ENCODE measurements around the gene C2CD4B.

C2CD4B gene

GRCh38 chr15:62165104-62165792 lies at the start of gene C2CD4B:
TSS of gene C2CD4B (minus strand) at chr15:62165285. CDS start at chr15:62164984, 301 bp downstream.
- DNase-seq = peak; percentile 20

GRCh38 chr15:62212741-62213140 lies 47.7 kb upstream of the C2CD4B start:
- no peak for DNase-seq

- no peak for DNase-seq
These were observed 46.3 kb upstream of the C2CD4B start for GRCh38 chr15:62211348-62211747.

GRCh38 chr15:62209821-62210220 lies 44.7 kb upstream of the C2CD4B start:
- DNase-seq = no peak

GRCh38 chr15:62209322-62209721 lies 44.2 kb upstream of the C2CD4B start:
- no peak for DNase-seq

GRCh38 chr15:62208884-62209283 lies 43.8 kb upstream of the C2CD4B start:
- no peak for DNase-seq

GRCh38 chr15:62208367-62208766 lies 43.3 kb upstream of the C2CD4B start:
- no peak for DNase-seq

GRCh38 chr15:62190675-62191074 lies 25.6 kb upstream of the C2CD4B start:
- DNase-seq = no peak

- no peak for DNase-seq
These were observed 25.2 kb upstream of the C2CD4B start for GRCh38 chr15:62190274-62190673.

GRCh38 chr15:62188744-62189143 lies 23.7 kb upstream of the C2CD4B start:
- DNase-seq = no peak

GRCh38 chr15:62187910-62188309 lies 22.8 kb upstream of the C2CD4B start:
- no peak for DNase-seq

GRCh38 chr15:62187425-62187824 lies 22.3 kb upstream of the C2CD4B start:
- DNase-seq = no peak

- no peak for DNase-seq
These were observed 21.5 kb upstream of the C2CD4B start for GRCh38 chr15:62186578-62186977.

GRCh38 chr15:62183130-62183529 lies 18.0 kb upstream of the C2CD4B start:
- no peak for DNase-seq

GRCh38 chr15:62173215-62173614 lies 8.1 kb upstream of the C2CD4B start:
- no peak for DNase-seq

- no peak for DNase-seq
These were observed 6.8 kb upstream of the C2CD4B start for GRCh38 chr15:62171882-62172281.

- no peak for DNase-seq
These were observed 799 bp upstream of the C2CD4B start for GRCh38 chr15:62165793-62166375.

GRCh38 chr15:62164396-62165103 lies 535 bp downstream of the C2CD4B start:
- DNase-seq = no peak

- DNase-seq = no peak
These were observed 1.1 kb downstream of the C2CD4B start for GRCh38 chr15:62164014-62164395.

- no peak for DNase-seq
These were observed 1.6 kb downstream of the C2CD4B start for GRCh38 chr15:62163397-62164013.

GRCh38 chr15:62153228-62153627 lies 11.9 kb downstream of the C2CD4B start:
- DNase-seq = peak; percentile 61

GRCh38 chr15:62150445-62150844 lies 14.6 kb downstream of the C2CD4B start:
- DNase-seq = no peak

GRCh38 chr15:62149729-62150128 lies 15.4 kb downstream of the C2CD4B start:
- DNase-seq = no peak

- no peak for DNase-seq
These were observed 17.5 kb downstream of the C2CD4B start for GRCh38 chr15:62147551-62147950.
